BLaER1 treated with 17β-estradiol and CSF1 and Interleukin-3, amounts not matched to agents 10 nM and 100 nM (cell line): Measurements from ENCODE around the gene ITGAL.

Source experiments
- H3K27ac ChIP-seq, 11 experiments: shearing (Covaris generic); formaldehyde crosslinking; 2 replicates each; pipeline ENCODE4 v1.8.1; 2022
- H3K27me3 ChIP-seq, 11 experiments: shearing (Covaris generic); formaldehyde crosslinking; 2 replicates each; pipeline ENCODE4 v1.8.1; 2022
- H3K36me3 ChIP-seq, 11 experiments: shearing (Covaris generic); formaldehyde crosslinking; 2 replicates each; pipeline ENCODE4 v1.8.1; 2022
- H3K4me1 ChIP-seq, 10 experiments: shearing (Covaris generic); formaldehyde crosslinking; 2 replicates each; pipeline ENCODE4 v1.8.1; 2022
- H3K4me2 ChIP-seq, 11 experiments: shearing (Covaris generic); formaldehyde crosslinking; 2 replicates each; pipeline ENCODE4 v1.8.1; 2022
- H3K4me3 ChIP-seq, 10 experiments: shearing (Covaris generic); formaldehyde crosslinking; 2 replicates each; pipeline ENCODE4 v1.8.1; 2022
- H3K9ac ChIP-seq, 11 experiments: shearing (Covaris generic); formaldehyde crosslinking; 2 replicates each; pipeline ENCODE4 v1.8.1; 2022
- H3K9me3 ChIP-seq, 11 experiments: shearing (Covaris generic); formaldehyde crosslinking; replicated peaks in 1 of 11; 2 replicates each; pipeline ENCODE4 v1.8.1; 2022
- H4K20me1 ChIP-seq, 11 experiments: shearing (Covaris generic); formaldehyde crosslinking; 2 replicates each; pipeline ENCODE4 v1.8.1; 2022
- Cebpa-rat ChIP-seq, 11 experiments: shearing (Covaris generic); IDR thresholded peaks; 2 replicates each; pipeline ENCODE4 v1.8.1; 2022

The ITGAL gene

DNA sequence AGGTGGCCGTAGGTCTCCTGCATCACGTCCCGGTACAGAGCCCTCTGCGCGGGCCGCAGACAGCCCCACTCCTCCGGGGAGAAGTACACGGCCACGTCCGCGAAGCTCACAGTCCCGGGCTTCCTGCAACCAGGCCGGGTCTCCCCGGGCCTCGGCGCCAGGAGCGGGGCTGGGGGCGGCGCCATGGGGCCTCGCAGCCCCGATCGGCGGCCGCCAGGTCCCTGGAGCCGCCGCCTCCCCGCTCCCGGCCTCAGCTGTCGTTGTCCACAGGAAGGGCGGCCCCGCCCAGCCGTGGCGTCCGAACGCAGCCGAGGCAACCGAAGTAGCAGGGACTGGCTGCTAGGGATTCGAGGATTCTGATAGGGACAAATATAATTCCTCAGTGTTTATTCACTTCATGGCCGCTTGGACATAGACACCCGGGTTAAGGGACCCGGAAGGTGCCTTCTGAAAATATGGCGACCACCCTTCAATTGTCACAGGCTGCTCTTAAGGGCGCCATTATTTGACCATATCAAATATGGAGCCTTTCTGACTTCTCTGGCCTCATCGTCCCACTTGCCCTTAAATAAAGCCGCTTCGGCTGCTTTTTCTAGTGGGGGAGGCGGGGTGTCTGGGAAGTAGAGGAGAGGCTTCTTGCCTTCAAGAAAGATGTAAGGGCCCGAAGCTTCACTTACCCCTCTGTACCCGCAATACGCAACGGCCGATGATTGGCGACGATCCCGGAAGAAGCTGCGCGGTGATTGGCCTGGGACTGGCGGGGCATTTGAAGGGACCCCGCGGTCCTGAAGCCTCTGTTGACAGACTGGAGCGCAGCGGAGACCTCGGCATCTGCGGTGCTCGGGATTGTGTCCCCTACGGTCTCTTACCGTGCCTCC lies 99.1 kb downstream of the ITGAL start, which contains the start of gene ZNF688:
Gene ZNF688 (minus strand): TSS at position 270 of the 878 bp plus-strand sequence. CDS start 85 bp downstream, at position 185.
- no peak for TF ChIP-seq Cebpa-rat (IDR thresholded peaks at IDR 0.05)
- peaks cover 0 to 16% (median 8%) of the 10 kb centered on the region in 11 experiments; a peak in 12 of 22 replicates for H3K36me3 ChIP-seq
- no peaks in the 10 kb centered on the region for H3K27me3 ChIP-seq
- no peaks in the 10 kb centered on the region; a peak in 3 of 22 replicates for H4K20me1 ChIP-seq
- H3K4me2 ChIP-seq, result peak within 1 kb of the TSS; percentile 93 to 100 (median 99)
- peak within 1 kb of the TSS; percentile 91 to 98 (median 97) for H3K9ac ChIP-seq
- H3K4me1 ChIP-seq, result peaks cover 66 to 89% (median 76%) of the 10 kb centered on the region in 10 experiments
- H3K27ac ChIP-seq, result peak within 1 kb of the TSS; percentile 94 to 99 (median 96)
- H3K4me3 ChIP-seq, result peak within 1 kb of the TSS; percentile 69 to 88 (median 80)
- H3K9me3 ChIP-seq, result no peaks in the 10 kb centered on the region
